Measurements from ENCODE around the gene RNU1-4.
"Not testable (repeated sequence)": the region's sequence is repeated elsewhere in the genome, so short reads cannot be mapped to it uniquely, and the experiment has no call there.

Gene RNU1-4

GRCh38 chr1:16728243-16728949, 11.9 kb upstream of the RNU1-4 start:
- DNase-seq (ENCODE audit: low read depth in 3 of 3) = not testable (repeated sequence)

DNA sequence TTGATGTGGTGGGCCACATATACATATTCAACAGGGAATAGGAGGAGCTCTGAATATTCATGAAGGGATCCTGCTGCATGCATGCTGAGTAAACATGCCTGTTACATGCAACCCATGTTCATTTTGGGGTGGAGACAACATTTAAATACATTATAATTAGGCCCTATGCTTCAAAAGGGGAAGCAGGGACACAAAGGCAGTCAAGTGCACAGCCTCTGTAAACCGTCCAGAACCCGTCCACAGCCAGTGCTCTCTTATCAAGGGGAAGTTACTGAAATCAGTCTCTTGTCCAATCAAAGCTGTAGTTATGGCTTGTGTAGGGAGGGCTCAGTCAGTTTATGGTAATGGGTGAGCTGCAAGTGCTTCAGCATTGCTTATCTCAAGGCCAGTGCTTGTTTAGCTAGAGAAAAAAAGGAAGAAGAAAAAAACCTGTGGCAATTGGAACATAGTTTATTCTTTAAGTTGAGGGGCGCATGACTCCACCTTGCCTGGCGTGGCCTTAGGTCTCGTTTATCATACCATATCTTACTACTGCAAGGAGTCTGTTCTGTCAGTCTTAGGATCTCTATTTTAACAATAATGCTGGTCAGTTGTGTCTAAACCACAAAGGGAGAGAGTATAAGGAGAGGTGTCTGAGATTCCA, 7.9 kb upstream of the RNU1-4 start:
- not testable (repeated sequence) for DNase-seq (ENCODE audit: low read depth in 3 of 3)

GRCh38 chr1:16741230-16741629, 914 bp downstream of the RNU1-4 start:
- DNase-seq (ENCODE audit: low read depth in 3 of 3) = not testable (repeated sequence)

- not testable (repeated sequence) for DNase-seq (ENCODE audit: low read depth in 3 of 3)
Measured at GRCh38 chr1:16747660-16748059, 7.3 kb downstream of the RNU1-4 start.

GRCh38 chr1:16748710-16749109, 8.4 kb downstream of the RNU1-4 start:
- DNase-seq (ENCODE audit: low read depth in 3 of 3) = not testable (repeated sequence)

DNA sequence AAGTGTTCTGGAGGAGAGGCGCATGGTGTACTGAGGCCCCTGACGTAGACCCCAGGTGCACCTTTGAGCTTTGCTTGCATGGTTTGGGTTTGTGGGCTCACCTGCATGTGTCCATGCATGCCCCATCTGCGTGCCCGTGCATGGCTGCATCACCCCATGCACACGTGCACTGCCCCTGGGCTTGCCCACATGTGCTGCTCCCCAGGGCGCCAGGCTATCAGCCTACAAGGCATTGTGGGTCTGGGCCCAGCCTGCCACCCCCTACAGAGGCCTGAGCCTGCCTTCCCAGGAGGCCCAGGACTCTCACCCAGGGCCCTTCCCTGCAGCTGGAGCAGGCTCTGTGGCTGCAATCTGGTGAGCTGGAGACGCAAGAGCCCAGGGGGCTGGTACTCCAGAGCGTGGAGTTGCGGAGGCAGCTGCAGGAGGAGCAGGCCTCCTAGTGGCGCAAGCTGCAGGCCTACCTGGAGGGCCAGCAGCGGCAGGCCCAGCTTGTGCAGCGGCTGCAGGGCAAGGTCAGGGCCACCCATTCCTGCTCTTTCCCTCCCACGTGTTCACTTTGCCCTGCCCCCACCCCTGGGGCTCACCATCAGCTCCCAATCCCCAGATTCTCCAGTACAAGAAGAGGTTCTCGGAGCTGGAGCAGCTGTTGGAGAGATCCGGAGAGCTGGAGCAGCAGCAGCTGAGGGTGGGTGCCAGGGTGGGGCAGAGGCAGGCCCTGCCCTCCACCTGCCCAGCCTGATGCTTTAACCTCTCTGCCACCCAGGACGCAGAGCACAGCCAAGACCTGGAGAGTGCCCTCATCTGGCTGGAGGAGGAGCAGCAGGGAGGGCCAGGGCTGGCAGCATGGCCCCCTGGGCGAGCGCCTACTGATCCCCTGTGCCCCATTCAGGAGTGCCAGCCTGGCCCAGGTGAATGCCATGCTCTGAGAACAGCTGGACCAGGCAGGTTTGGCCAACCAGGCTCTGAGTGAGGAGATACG, 9.9 kb downstream of the RNU1-4 start:
- DNase-seq (ENCODE audit: low read depth in 3 of 3) = not testable (repeated sequence)

DNA sequence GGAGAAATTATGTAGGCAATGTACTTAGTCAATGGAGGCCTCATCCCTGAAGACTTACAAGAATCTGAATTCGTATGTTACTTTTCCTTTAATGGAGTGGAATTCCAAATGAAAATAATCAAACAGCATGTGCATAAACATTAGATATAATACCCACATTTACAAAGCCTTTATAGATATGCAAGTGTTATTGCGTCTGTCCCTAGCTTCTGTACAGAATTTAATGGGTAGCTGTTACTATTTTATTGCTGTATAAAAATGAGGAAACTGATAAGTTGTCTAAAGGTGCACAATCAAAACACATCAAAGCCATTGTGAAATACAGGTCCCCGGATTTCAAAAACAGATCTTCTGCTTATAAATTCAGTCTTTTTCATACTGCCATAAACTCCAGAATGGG, 12.5 kb downstream of the RNU1-4 start:
- not testable (repeated sequence) for DNase-seq (ENCODE audit: low read depth in 3 of 3)

DNA sequence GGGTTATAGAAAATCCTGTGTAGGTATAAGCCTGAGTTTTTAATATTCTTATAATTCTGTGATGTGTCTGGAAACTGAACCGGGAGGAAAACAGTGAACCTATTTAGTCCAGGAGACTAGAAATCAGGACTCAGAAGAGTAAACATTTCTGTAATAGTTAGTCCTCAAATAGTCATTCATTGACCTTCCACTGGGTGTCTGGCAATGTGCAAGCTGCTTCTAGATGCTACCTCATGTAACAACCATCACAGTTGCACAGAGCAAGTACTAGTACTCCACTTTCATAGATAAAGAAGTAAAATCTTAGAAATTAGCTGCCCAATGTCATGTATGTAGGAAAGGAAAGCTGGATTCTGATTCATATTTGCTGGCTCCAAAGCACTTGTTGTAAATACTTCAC, 15.1 kb downstream of the RNU1-4 start:
- not testable (repeated sequence) for DNase-seq (ENCODE audit: low read depth in 3 of 3)

DNA sequence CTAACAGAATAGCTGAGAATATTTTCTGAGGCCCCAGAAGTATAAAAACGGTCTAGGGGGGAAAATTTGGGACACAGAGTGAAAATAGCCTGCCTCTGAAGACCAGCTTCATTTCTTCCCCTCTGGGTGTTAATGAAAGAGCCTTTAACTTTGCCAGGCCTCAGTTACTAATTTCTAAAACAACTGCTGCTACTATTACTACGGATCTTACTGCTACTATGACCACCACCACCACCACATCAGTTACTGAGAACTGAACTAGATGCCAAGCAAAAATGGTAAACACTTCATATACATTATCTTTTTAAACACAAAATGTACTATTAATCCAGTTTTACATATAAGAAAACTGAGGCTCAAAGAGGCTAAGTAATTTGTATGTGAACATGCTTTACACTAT, 15.6 kb downstream of the RNU1-4 start:
- DNase-seq (ENCODE audit: low read depth in 3 of 3) = not testable (repeated sequence)

GRCh38 chr1:16757574-16757973, 17.3 kb downstream of the RNU1-4 start:
- not testable (repeated sequence) for DNase-seq (ENCODE audit: low read depth in 3 of 3)

- DNase-seq (ENCODE audit: low read depth in 3 of 3) = not testable (repeated sequence)
Measured at GRCh38 chr1:16758060-16758459, 17.7 kb downstream of the RNU1-4 start.

DNA sequence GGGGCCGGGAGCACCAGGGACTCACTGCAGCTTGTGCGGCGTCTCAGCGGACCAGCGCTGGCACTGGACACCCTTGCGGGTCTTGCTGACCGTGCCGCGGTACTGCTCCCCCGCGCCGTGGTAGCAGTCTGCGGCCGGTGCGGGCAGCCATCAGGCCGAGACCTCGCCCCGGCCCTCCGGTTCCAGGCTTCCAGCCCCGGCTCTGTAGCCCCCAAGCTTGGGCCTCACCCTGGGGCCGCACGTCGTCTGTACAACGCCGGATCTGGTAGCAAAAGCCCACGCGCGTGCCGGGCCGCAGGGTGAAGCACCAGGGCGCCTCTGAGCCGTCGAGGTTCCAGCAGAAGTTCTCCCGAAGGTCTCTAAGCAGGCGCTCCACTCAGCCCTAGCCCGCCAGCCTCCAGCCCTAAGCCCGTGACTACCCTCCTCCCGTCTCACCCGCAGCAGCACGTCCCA, 18.8 kb downstream of the RNU1-4 start:
- not testable (repeated sequence) for DNase-seq (ENCODE audit: low read depth in 3 of 3)

- not testable (repeated sequence) for DNase-seq (ENCODE audit: low read depth in 3 of 3)
Measured at GRCh38 chr1:16759650-16760455, 19.5 kb downstream of the RNU1-4 start.

DNA sequence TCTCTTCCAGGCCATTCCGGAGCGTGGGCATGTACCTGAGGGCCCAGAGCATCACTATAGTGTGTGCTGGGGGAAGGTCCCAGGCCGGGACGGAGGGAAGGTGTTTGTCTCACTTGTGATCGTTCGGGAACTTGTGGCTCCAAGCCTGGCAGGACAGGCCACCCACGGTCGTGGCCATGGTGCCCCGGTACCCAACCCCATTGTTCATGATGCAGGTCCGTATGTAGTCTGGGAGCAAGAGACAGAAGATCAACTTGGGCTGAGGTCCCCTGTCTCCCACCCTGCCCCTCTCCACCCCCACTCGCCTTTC, 20.1 kb downstream of the RNU1-4 start:
- not testable (repeated sequence) for DNase-seq (ENCODE audit: low read depth in 3 of 3)

GRCh38 chr1:16760801-16761200, 20.5 kb downstream of the RNU1-4 start:
- DNase-seq (ENCODE audit: low read depth in 3 of 3) = not testable (repeated sequence)

DNA sequence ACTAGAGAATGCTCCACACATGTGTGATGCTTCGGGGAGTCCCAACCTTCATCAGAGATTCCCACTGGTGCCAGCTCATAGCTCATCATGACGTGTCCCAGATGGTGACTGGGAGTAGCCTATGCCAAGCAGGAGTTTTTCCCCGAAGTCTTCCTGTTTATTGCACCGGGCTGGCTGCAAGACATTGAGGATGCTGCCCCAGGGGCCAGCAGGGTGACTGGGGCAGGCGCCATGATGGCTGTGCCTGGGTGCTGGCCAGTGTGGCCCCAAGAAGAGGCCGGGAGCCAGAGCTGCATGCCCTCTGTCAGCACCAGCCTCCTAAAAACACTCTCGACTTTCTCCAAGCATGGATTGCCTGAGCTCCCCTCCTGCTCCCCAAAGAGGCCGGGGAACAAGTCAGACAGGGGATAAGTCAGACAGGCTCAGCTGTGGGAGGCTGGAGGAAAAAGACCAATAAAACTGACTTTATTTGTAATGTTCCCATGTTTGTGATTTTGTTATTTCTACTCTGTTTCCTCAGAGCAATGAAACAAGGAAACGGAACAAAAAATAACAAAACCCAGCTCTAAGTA, 24.0 kb downstream of the RNU1-4 start:
- not testable (repeated sequence) for DNase-seq (ENCODE audit: low read depth in 3 of 3)

DNA sequence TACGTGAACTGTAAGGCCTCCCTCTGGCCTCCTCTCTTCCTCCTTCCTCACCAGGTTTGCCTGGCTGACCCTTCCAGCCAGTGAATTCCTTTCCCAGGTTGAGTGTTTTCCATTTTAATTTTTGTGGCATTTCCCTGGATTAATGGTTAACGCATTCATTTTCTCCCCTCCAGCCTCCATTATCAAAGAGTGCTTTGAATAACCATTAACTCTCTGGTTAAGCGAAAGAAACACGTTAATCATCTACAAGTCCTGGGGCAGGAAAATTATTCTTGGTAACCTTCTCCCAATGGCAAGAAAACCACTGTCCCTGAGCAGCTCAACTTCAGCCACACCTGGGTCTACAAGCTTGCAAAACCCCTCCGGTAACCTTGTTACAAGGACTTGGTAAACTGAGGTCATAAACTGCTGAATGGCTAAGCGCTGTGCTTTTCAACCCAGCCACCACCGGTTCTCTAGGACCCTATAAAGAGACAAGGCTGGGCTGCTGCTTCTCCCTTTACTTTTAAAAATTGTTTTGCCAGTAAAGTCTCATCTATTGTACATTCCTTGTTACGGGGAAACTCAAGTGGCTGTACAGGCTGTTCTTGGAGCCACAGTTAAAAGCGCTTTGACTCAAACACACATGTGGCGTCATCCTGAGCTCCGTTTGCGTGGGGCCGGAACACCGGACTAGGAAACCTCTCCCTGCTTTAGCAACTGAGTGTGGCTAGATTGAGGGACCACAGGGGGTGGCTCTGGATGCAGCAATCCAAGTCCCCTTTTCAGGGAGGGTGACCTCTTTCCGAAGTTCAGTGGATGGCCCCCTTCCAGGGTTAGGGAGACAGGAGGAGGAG, 24.7 kb downstream of the RNU1-4 start:
- not testable (repeated sequence) for DNase-seq (ENCODE audit: low read depth in 3 of 3)

- not testable (repeated sequence) for DNase-seq (ENCODE audit: low read depth in 3 of 3)
Measured at GRCh38 chr1:16765731-16766605, 25.7 kb downstream of the RNU1-4 start.

- not testable (repeated sequence) for DNase-seq (ENCODE audit: low read depth in 3 of 3)
Measured at GRCh38 chr1:16766689-16767256, 26.5 kb downstream of the RNU1-4 start.
